SH-SY5Y (cell line): ENCODE measurements around the gene MARCHF3.

Experiments used
- GATA2 ChIP-seq: IDR thresholded peaks from 2 replicates; pipeline ENCODE4 v1.6.1; 2011; ENCODE audit warnings: mild to moderate bottlenecking, low read depth, low read length
- GATA3 ChIP-seq: IDR thresholded peaks from 2 replicates; pipeline ENCODE4 v1.6.1; 2011; ENCODE audit warnings: low read depth, mild to moderate bottlenecking, low read length, moderate library complexity

DNA sequence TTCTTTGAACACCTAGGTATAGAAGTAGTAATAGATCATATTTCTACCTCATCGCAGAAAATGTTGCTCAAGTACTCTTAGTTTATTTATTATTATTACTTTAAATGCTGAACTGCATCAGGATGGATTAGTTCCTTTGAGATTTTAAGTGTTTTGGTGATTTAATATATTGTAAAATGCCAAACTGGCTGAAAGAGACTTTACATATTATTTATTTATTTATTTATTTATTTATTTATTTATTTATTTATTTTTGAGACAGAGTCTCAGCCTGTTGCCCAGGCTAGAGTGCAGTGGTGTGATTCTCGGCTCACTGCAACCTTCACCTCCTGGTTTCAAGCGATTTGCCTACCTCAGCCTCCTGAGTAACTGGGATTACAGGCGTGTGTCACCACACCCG lies 211.1 kb downstream of the MARCHF3 start:
- TF ChIP-seq GATA2 (no peak), GATA3 (no peak)
